ENCODE measurements around the gene ARHGAP6. TPM values are rescaled to one million over a fixed set of nuclear protein-coding genes. Genes with fewer than 3 reads are reported as not detected.

The ARHGAP6 gene
- total and polyA plus RNA-seq, 7 donors = 1.8 to 20.6 (median 6.4) TPM

GRCh38 chrX:11374570-11374969, 291.1 kb downstream of the ARHGAP6 start:
- Histone ChIP-seq H3K27me3 (ENCODE audit: insufficient read depth in 3 of 3, low read length in 2 of 3) (peaks cover 0 to 5% (median 0%) of the 10 kb centered on the region in 3 donors), H3K9me3 (no peaks in the 10 kb centered on the region), H3K4me1 (no peaks in the 10 kb centered on the region), H3K27ac (no peak overlapping the region), H3K4me3 (no peak overlapping the region), H3K36me3 (ENCODE audit: insufficient read depth in 1 of 2, low read depth in 1 of 2) (no peaks in the 10 kb centered on the region)
- WGBS, 3 donors = 66 to 85% (median 77%) methylated on average over 2 of the region's 2 CpGs
- intact Hi-C loops (cut with DNase I) = no loop called here
- no peak for DNase-seq
- no peak for TF ChIP-seq CTCF (IDR thresholded peaks at IDR 0.05)
- no peak for ATAC-seq

- no peak overlapping the region for H3K4me3 ChIP-seq
- H3K9me3 ChIP-seq = no peaks in the 10 kb centered on the region
- no peak for TF ChIP-seq CTCF (IDR thresholded peaks at IDR 0.05)
- no peak for DNase-seq
- ATAC-seq = no peak
- intact Hi-C loops (cut with DNase I) = no loop called here
- peaks cover 5% of the 10 kb centered on the region for H3K4me1 ChIP-seq
- H3K27ac ChIP-seq = no peak overlapping the region
- H3K36me3 ChIP-seq (ENCODE audit: insufficient read depth in 1 of 2, low read depth in 1 of 2) = no peaks in the 10 kb centered on the region
- peaks cover 0 to 5% (median 0%) of the 10 kb centered on the region in 3 donors for H3K27me3 ChIP-seq (ENCODE audit: insufficient read depth in 3 of 3, low read length in 2 of 3)
Observed at GRCh38 chrX:11371106-11371505, 294.6 kb downstream of the ARHGAP6 start.

- peaks cover 6% of the 10 kb centered on the region for H3K9me3 ChIP-seq
- no peaks in the 10 kb centered on the region for H3K36me3 ChIP-seq (ENCODE audit: insufficient read depth in 1 of 2, low read depth in 1 of 2)
- intact Hi-C loops (cut with DNase I) = no loop called here
- no peak overlapping the region for H3K27ac ChIP-seq
- H3K27me3 ChIP-seq (ENCODE audit: insufficient read depth in 3 of 3, low read length in 2 of 3) = no peaks in the 10 kb centered on the region
- peaks cover 5% of the 10 kb centered on the region for H3K4me1 ChIP-seq
- no peak for TF ChIP-seq CTCF (IDR thresholded peaks at IDR 0.05)
- WGBS, 3 donors = 32 to 69% (median 50%) methylated on average over 6 to 7 of the region's 7 CpGs
- H3K4me3 ChIP-seq = no peak overlapping the region
- peak in 3 of 4 donors; percentile 33 to 61 (median 37) for ATAC-seq
- no peak for DNase-seq
Observed at GRCh38 chrX:11367609-11368430, 297.9 kb downstream of the ARHGAP6 start.

GRCh38 chrX:11366998-11367595, 298.6 kb downstream of the ARHGAP6 start:
- WGBS, 3 donors = 43 to 90% (median 80%) methylated on average over 2 of the region's 2 CpGs
- Histone ChIP-seq H3K27ac (no peak overlapping the region), H3K9me3 (peaks cover 6% of the 10 kb centered on the region), H3K4me3 (no peak overlapping the region), H3K36me3 (ENCODE audit: insufficient read depth in 1 of 2, low read depth in 1 of 2) (no peaks in the 10 kb centered on the region), H3K27me3 (ENCODE audit: insufficient read depth in 3 of 3, low read length in 2 of 3) (no peaks in the 10 kb centered on the region), H3K4me1 (peaks cover 5% of the 10 kb centered on the region)
- TF ChIP-seq CTCF (IDR thresholded peaks at IDR 0.05) = no peak
- DNase-seq = no peak
- intact Hi-C loops (cut with DNase I) = no loop called here
- no peak for ATAC-seq
